ENCODE measurements around the gene SMARCD2.

SMARCD2 gene

DNA sequence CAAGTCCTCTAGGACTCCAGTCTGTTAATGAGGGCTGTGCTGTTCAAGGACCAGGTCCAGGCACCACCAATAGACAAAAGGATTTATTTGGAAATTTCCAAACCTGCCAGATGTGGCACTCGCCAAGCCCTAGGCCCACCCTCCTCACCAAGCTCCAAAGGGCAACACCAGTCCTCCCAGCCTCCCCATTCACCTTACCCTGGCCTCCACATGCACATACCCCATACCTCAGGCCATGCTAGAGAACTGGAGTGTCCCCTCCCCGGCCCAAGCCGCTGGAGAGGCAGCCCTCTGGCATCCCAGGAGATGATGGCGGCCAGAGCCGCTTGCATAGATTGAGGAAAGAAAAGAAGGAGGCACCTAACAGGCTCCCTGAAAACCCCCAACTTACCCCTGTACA is 10.5 kb downstream of the SMARCD2 start:
- no peak for DNase-seq (ENCODE audit: low read depth, low spot score)
- in situ Hi-C loops (cut with HindIII; ENCODE audit: low sequenced_read_pairs), result no loop called here
- TF ChIP-seq, protein P1, sequence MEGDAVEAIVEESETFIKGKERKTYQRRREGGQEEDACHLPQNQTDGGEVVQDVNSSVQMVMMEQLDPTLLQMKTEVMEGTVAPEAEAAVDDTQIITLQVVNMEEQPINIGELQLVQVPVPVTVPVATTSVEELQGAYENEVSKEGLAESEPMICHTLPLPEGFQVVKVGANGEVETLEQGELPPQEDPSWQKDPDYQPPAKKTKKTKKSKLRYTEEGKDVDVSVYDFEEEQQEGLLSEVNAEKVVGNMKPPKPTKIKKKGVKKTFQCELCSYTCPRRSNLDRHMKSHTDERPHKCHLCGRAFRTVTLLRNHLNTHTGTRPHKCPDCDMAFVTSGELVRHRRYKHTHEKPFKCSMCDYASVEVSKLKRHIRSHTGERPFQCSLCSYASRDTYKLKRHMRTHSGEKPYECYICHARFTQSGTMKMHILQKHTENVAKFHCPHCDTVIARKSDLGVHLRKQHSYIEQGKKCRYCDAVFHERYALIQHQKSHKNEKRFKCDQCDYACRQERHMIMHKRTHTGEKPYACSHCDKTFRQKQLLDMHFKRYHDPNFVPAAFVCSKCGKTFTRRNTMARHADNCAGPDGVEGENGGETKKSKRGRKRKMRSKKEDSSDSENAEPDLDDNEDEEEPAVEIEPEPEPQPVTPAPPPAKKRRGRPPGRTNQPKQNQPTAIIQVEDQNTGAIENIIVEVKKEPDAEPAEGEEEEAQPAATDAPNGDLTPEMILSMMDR (IDR thresholded peaks at IDR 0.05; ENCODE audit: low read depth, low read length), result no peak
- H3K4me3 ChIP-seq (ENCODE audit: low read depth, low read length), result no peak overlapping the region

DNA sequence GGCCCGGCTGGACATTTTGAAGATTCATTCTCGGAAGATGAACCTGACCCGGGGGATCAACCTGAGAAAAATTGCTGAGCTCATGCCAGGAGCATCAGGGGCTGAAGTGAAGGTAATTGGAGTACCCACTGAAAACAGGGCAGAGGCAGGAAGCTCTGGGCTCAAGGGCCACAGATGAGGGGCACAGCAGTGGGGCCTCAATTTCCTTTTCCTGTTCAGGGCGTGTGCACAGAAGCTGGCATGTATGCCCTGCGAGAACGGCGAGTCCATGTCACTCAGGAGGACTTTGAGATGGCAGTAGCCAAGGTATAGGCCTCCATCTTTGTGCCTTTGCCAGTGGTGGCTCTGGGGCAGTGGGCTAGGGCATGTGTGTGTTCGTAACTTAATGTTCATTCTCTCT is 11.0 kb downstream of the SMARCD2 start:
- no peak overlapping the region for H3K4me3 ChIP-seq (ENCODE audit: low read depth, low read length)
- no peak for DNase-seq (ENCODE audit: low read depth, low spot score)
- TF ChIP-seq, protein P1 (IDR thresholded peaks at IDR 0.05; ENCODE audit: low read depth, low read length), result no peak
- in situ Hi-C loops (cut with HindIII; ENCODE audit: low sequenced_read_pairs), result no loop called here

DNA sequence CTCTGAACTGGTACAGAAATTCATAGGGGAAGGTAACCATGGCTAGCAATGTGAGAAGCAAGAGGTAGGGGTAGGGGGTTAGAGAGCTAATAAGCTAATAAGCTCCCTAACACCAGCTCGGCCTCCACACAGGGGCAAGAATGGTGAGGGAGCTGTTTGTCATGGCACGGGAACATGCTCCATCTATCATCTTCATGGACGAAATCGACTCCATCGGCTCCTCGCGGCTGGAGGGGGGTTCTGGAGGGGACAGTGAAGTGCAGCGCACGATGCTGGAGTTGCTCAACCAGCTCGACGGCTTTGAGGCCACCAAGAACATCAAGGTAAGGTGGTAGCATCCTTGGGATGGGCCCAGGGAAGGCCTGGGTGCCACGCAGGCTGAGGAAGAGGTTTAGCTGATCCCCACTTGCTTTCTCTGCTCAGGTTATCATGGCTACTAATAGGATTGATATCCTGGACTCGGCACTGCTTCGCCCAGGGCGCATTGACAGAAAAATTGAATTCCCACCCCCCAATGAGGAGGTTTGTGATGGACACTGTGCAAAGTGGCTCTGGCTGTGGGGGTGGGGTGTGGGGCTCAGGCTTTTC is 11.5 kb downstream of the SMARCD2 start:
- DNase-seq (ENCODE audit: low read depth, low spot score), result no peak
- in situ Hi-C loops (cut with HindIII; ENCODE audit: low sequenced_read_pairs), result no loop called here
- H3K4me3 ChIP-seq (ENCODE audit: low read depth, low read length), result no peak overlapping the region
- TF ChIP-seq, protein P1 (IDR thresholded peaks at IDR 0.05; ENCODE audit: low read depth, low read length), result no peak

DNA sequence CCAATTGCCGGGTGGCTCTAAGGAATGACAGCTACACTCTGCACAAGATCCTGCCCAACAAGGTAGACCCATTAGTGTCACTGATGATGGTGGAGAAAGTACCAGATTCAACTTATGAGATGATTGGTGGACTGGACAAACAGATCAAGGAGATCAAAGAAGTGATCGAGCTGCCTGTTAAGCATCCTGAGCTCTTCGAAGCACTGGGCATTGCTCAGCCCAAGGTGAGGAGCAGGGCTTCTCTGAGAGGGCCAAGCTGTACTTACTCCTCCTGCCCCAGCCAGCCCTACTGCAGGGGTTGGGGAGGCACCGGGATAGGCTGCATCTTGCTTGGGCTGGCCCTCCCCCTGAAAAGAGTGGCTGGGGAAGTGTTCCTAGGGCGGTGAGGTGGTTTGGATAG is 12.2 kb downstream of the SMARCD2 start:
- TF ChIP-seq, protein P1 (IDR thresholded peaks at IDR 0.05; ENCODE audit: low read depth, low read length), result no peak
- in situ Hi-C loops (cut with HindIII; ENCODE audit: low sequenced_read_pairs), result no loop called here
- DNase-seq (ENCODE audit: low read depth, low spot score), result no peak
- no peak overlapping the region for H3K4me3 ChIP-seq (ENCODE audit: low read depth, low read length)

DNA sequence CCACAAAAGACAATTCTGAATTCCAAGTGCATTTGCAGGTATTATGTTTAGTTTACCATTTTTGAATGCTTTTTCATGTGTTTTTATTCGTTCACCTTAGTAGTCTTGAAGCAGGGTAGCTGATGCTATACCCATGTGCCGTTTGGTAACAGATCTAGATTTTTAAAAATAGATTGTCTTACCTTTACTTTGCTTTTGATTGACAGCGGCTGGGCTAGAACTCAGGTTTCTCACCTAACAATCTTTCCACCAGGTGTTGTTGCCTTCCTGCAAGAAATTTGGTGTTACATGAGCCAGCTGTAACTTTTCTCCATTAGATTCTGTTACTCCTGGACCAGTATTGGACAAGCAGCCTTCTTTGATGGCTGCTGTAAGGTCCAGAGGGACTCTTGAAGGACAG is 13.5 kb downstream of the SMARCD2 start:
- DNase-seq (ENCODE audit: low read depth, low spot score), result no peak
- in situ Hi-C loops (cut with HindIII; ENCODE audit: low sequenced_read_pairs), result no loop called here
- TF ChIP-seq, protein P1 (IDR thresholded peaks at IDR 0.05; ENCODE audit: low read depth, low read length), result no peak
- no peak overlapping the region for H3K4me3 ChIP-seq (ENCODE audit: low read depth, low read length)

DNA sequence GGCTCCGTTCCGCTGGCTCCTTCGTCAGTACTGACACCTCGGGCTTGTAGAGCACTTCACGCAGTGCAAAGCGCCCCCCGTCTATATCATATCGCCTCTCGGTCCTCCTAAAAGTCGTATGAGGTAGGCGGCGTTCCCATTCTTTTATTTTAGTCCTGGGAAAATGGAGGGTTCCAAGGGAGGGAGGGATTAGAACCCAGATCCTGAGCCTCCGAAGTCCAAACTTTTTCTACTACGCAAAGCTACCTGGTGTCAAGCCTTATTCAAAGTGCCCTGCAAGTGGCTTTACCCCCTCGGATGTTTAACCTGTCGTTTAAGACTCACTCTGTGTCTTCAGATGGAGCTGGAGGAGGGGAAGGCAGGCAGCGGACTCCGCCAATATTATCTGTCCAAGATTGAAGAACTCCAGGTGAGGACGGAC is 14.7 kb downstream of the SMARCD2 start:
- in situ Hi-C loops (cut with HindIII; ENCODE audit: low sequenced_read_pairs), result no loop called here
- no peak for DNase-seq (ENCODE audit: low read depth, low spot score)
- TF ChIP-seq, protein P1 (IDR thresholded peaks at IDR 0.05; ENCODE audit: low read depth, low read length), result no peak
- H3K4me3 ChIP-seq (ENCODE audit: low read depth, low read length), result peak overlapping the region; percentile 96

Measured in astrocyte of the spinal cord (primary cell).